Measurements from ENCODE around the gene FBN2. TPM values are rescaled to one million over a fixed set of nuclear protein-coding genes. Genes with fewer than 3 reads are reported as not detected.

The FBN2 gene
- total RNA-seq, 6 experiments from 2014 or later, result 0.06 to 0.98 (median 0.45) TPM

GRCh38 chr5:128358826-128359225, 179.2 kb downstream of the FBN2 start:
- no peaks in the 10 kb centered on the region for H3K4me1 ChIP-seq
- no peak overlapping the region for H3K27ac ChIP-seq
- 79% methylated on average over 1 of the region's 1 CpG for WGBS (ENCODE audit: insufficient coverage, low coverage, low lambda C conversion rate, missing lambda C conversion rate)
- no peaks in the 10 kb centered on the region for H3K9me3 ChIP-seq
- no peaks in the 10 kb centered on the region for H3K36me3 ChIP-seq
- intact Hi-C loops (cut with DNase I), result no loop called here
- H3K4me3 ChIP-seq, result no peak overlapping the region
- no peaks in the 10 kb centered on the region for H3K27me3 ChIP-seq
- ATAC-seq (no peak), DNase-seq (no peak)
- TF ChIP-seq POLR2A (IDR thresholded peaks at IDR 0.05), result no peak
- TF ChIP-seq CTCF (IDR thresholded peaks at IDR 0.05), result no peak

GRCh38 chr5:128357226-128357625, 180.8 kb downstream of the FBN2 start:
- Histone ChIP-seq H3K36me3 (no peaks in the 10 kb centered on the region), H3K27me3 (no peaks in the 10 kb centered on the region), H3K4me3 (no peak overlapping the region), H3K9me3 (no peaks in the 10 kb centered on the region), H3K4me1 (no peaks in the 10 kb centered on the region), H3K27ac (no peak overlapping the region)
- DNase-seq, result no peak
- 61% methylated on average over 3 of the region's 3 CpGs for WGBS (ENCODE audit: insufficient coverage, low coverage, low lambda C conversion rate, missing lambda C conversion rate)
- intact Hi-C loops (cut with DNase I), result no loop called here
- no peak for ATAC-seq
- TF ChIP-seq CTCF (IDR thresholded peaks at IDR 0.05) (no peak), POLR2A (IDR thresholded peaks at IDR 0.05) (no peak)

GRCh38 chr5:128355961-128356360, 182.1 kb downstream of the FBN2 start:
- DNase-seq, result no peak
- Histone ChIP-seq H3K27ac (no peak overlapping the region), H3K36me3 (no peaks in the 10 kb centered on the region), H3K9me3 (no peaks in the 10 kb centered on the region), H3K4me3 (no peak overlapping the region), H3K4me1 (no peaks in the 10 kb centered on the region), H3K27me3 (no peaks in the 10 kb centered on the region)
- no peak for TF ChIP-seq POLR2A (IDR thresholded peaks at IDR 0.05)
- no peak for TF ChIP-seq CTCF (IDR thresholded peaks at IDR 0.05)
- ATAC-seq, result no peak
- 43% methylated on average over 3 of the region's 3 CpGs for WGBS (ENCODE audit: insufficient coverage, low coverage, low lambda C conversion rate, missing lambda C conversion rate)
- intact Hi-C loops (cut with DNase I), result no loop called here

- Histone ChIP-seq H3K27ac (no peak overlapping the region), H3K4me3 (no peak overlapping the region), H3K36me3 (no peaks in the 10 kb centered on the region), H3K4me1 (no peaks in the 10 kb centered on the region), H3K9me3 (no peaks in the 10 kb centered on the region), H3K27me3 (no peaks in the 10 kb centered on the region)
- intact Hi-C loops (cut with DNase I), result no loop called here
- ATAC-seq (no peak), DNase-seq (no peak)
- WGBS (ENCODE audit: insufficient coverage, low coverage, low lambda C conversion rate, missing lambda C conversion rate), result 52% methylated on average over 3 of the region's 3 CpGs
- TF ChIP-seq POLR2A (IDR thresholded peaks at IDR 0.05) (no peak), CTCF (IDR thresholded peaks at IDR 0.05) (no peak)
Observed at GRCh38 chr5:128353441-128354107, 184.5 kb downstream of the FBN2 start.
